ENCODE results near the gene NPR2. TPM values are rescaled to one million over a fixed set of nuclear protein-coding genes. Genes with fewer than 3 reads are reported as not detected.

Gene NPR2
- 21.8 TPM for total RNA-seq

- DNase-seq (ENCODE audit: low spot score) = no peak
Measured at GRCh38 chr9:35791297-35791921, at the start of gene NPR2. TSS of gene NPR2 (plus strand) at chr9:35791591. CDS start at chr9:35792409, 818 bp downstream.

GRCh38 chr9:35741740-35742139, 49.7 kb upstream of the NPR2 start:
- DNase-seq (ENCODE audit: low spot score) = no peak

- DNase-seq (ENCODE audit: low spot score) = no peak
Measured at GRCh38 chr9:35743452-35743851, 47.9 kb upstream of the NPR2 start.

GRCh38 chr9:35743880-35744518, 47.4 kb upstream of the NPR2 start:
- DNase-seq (ENCODE audit: low spot score) = no peak

- DNase-seq (ENCODE audit: low spot score) = no peak
Measured at GRCh38 chr9:35745569-35745968, 45.8 kb upstream of the NPR2 start.

- DNase-seq (ENCODE audit: low spot score) = no peak
Measured at GRCh38 chr9:35746583-35746982, 44.8 kb upstream of the NPR2 start.

GRCh38 chr9:35748242-35748857, 43.0 kb upstream of the NPR2 start:
- no peak for DNase-seq (ENCODE audit: low spot score)

- DNase-seq (ENCODE audit: low spot score) = peak; percentile 86
Measured at GRCh38 chr9:35748858-35749514, 42.4 kb upstream of the NPR2 start, which contains the start of the genes GBA2 and RGP1. TSS of gene GBA2 (minus strand) at chr9:35749228. CDS start at chr9:35748704, 524 bp downstream. TSS of gene RGP1 (plus strand) at chr9:35749287. CDS start at chr9:35749756, 469 bp downstream.

GRCh38 chr9:35749515-35750255, 41.7 kb upstream of the NPR2 start:
- no peak for DNase-seq (ENCODE audit: low spot score)

GRCh38 chr9:35750256-35750531, 41.2 kb upstream of the NPR2 start:
- no peak for DNase-seq (ENCODE audit: low spot score)

- no peak for DNase-seq (ENCODE audit: low spot score)
Measured at GRCh38 chr9:35753466-35753865, 37.9 kb upstream of the NPR2 start.

- DNase-seq (ENCODE audit: low spot score) = no peak
Measured at GRCh38 chr9:35754264-35754663, 37.1 kb upstream of the NPR2 start, which contains the start of gene MSMP. TSS of gene MSMP (minus strand) at chr9:35754276. CDS start at chr9:35754129, 147 bp downstream.

- no peak for DNase-seq (ENCODE audit: low spot score)
Measured at GRCh38 chr9:35755071-35755470, 36.3 kb upstream of the NPR2 start.

- peak; percentile 81 for DNase-seq (ENCODE audit: low spot score)
Measured at GRCh38 chr9:35756275-35757225, 34.8 kb upstream of the NPR2 start.

- DNase-seq (ENCODE audit: low spot score) = peak; percentile 69
Measured at GRCh38 chr9:35757226-35757891, 34.0 kb upstream of the NPR2 start.

GRCh38 chr9:35757892-35758275, 33.5 kb upstream of the NPR2 start:
- DNase-seq (ENCODE audit: low spot score) = no peak

GRCh38 chr9:35758475-35759050, 32.8 kb upstream of the NPR2 start:
- no peak for DNase-seq (ENCODE audit: low spot score)

GRCh38 chr9:35759795-35760194, 31.6 kb upstream of the NPR2 start:
- DNase-seq (ENCODE audit: low spot score) = no peak

GRCh38 chr9:35760651-35761050, 30.7 kb upstream of the NPR2 start:
- DNase-seq (ENCODE audit: low spot score) = no peak

GRCh38 chr9:35763181-35763580, 28.2 kb upstream of the NPR2 start:
- DNase-seq (ENCODE audit: low spot score) = no peak
